ENCODE measurements around the gene TMX2.

TMX2 gene

GRCh38 chr11:57764566-57764965, 52.2 kb downstream of the TMX2 start:
- Histone ChIP-seq H4K8ac (ENCODE audit: low read depth, low read length) (no peak overlapping the region), H3K36me3 (replicated peaks in 1 of 2; ENCODE audit: control insufficient read depth in 2 of 2, insufficient read depth in 2 of 2, low read length in 2 of 2) (peaks cover 0 to 15% of the 10 kb centered on the region in 2 donors), H3K23ac (ENCODE audit: low read depth, low read length, poor library complexity) (no peak overlapping the region), H2AK5ac (ENCODE audit: low read depth, low read length) (no peak overlapping the region), H3K79me1 (ENCODE audit: low read depth, low read length) (no peaks in the 10 kb centered on the region), H3K4ac (ENCODE audit: low read length) (no peak overlapping the region), H3K14ac (ENCODE audit: low read length) (no peak overlapping the region), H3K4me3 (ENCODE audit: low read length in 2 of 2) (peak overlapping the region in 1 of 2 donors; percentile 82), H2BK15ac (ENCODE audit: low read length) (no peak overlapping the region), H3K18ac (ENCODE audit: low read length) (no peak overlapping the region), H2AFZ (ENCODE audit: low read length) (no peak overlapping the region), H2BK12ac (ENCODE audit: low read length) (no peak overlapping the region), H4K91ac (ENCODE audit: low read depth, low read length, poor library complexity) (no peak overlapping the region), H2BK120ac (ENCODE audit: low read depth, low read length) (no peak overlapping the region), H3K4me2 (ENCODE audit: insufficient read depth, low read length, poor library complexity, severe bottlenecking) (no peak overlapping the region), H3K9me3 (replicated peaks in 1 of 2; ENCODE audit: control insufficient read depth in 2 of 2, insufficient read depth in 1 of 2, low read depth in 1 of 2, low read length in 2 of 2) (peaks cover 0 to 4% of the 10 kb centered on the region in 2 donors), H3K27me3 (ENCODE audit: control insufficient read depth in 3 of 3, insufficient read depth in 3 of 3, low read depth in 1 of 3, low read length in 3 of 3) (no peaks in the 10 kb centered on the region), H3K27ac (replicated peaks; ENCODE audit: low read length) (no peak overlapping the region), H2BK5ac (ENCODE audit: low read length) (no peak overlapping the region), H3K4me1 (ENCODE audit: control insufficient read depth in 2 of 2, insufficient read depth in 1 of 2, low read depth in 1 of 2, low read length in 2 of 2) (peaks cover 4 to 7% of the 10 kb centered on the region in 2 donors), H3K9ac (ENCODE audit: low read depth, low read length, poor library complexity) (no peak overlapping the region)
- whole genome bisulfite sequencing, 2 donors (ENCODE audit: extremely low coverage in 2 of 2, insufficient read length in 2 of 2, insufficient replicate concordance in 1 of 2): no CpG with 5 or more reads among the region's 2 CpGs
- no peak for DNase-seq (ENCODE audit: low spot score)

GRCh38 chr11:57764972-57765371, 52.6 kb downstream of the TMX2 start:
- Histone ChIP-seq H2BK15ac (ENCODE audit: low read length) (no peak overlapping the region), H3K4ac (ENCODE audit: low read length) (no peak overlapping the region), H2BK5ac (ENCODE audit: low read length) (no peak overlapping the region), H4K91ac (ENCODE audit: low read depth, low read length, poor library complexity) (no peak overlapping the region), H2AK5ac (ENCODE audit: low read depth, low read length) (no peak overlapping the region), H3K23ac (ENCODE audit: low read depth, low read length, poor library complexity) (no peak overlapping the region), H3K4me1 (ENCODE audit: control insufficient read depth in 2 of 2, insufficient read depth in 1 of 2, low read depth in 1 of 2, low read length in 2 of 2) (peaks cover 4 to 7% of the 10 kb centered on the region in 2 donors), H3K4me2 (ENCODE audit: insufficient read depth, low read length, poor library complexity, severe bottlenecking) (no peak overlapping the region), H3K36me3 (replicated peaks in 1 of 2; ENCODE audit: control insufficient read depth in 2 of 2, insufficient read depth in 2 of 2, low read length in 2 of 2) (peaks cover 0 to 18% of the 10 kb centered on the region in 2 donors), H4K8ac (ENCODE audit: low read depth, low read length) (no peak overlapping the region), H2BK12ac (ENCODE audit: low read length) (no peak overlapping the region), H3K9ac (ENCODE audit: low read depth, low read length, poor library complexity) (no peak overlapping the region), H3K4me3 (ENCODE audit: low read length in 2 of 2) (peak overlapping the region in 1 of 2 donors; percentile 82), H2BK120ac (ENCODE audit: low read depth, low read length) (no peak overlapping the region), H3K14ac (ENCODE audit: low read length) (no peak overlapping the region), H2AFZ (ENCODE audit: low read length) (no peak overlapping the region), H3K9me3 (replicated peaks in 1 of 2; ENCODE audit: control insufficient read depth in 2 of 2, insufficient read depth in 1 of 2, low read depth in 1 of 2, low read length in 2 of 2) (peaks cover 0 to 6% of the 10 kb centered on the region in 2 donors), H3K18ac (ENCODE audit: low read length) (no peak overlapping the region), H3K27me3 (ENCODE audit: control insufficient read depth in 3 of 3, insufficient read depth in 3 of 3, low read depth in 1 of 3, low read length in 3 of 3) (no peaks in the 10 kb centered on the region), H3K27ac (replicated peaks; ENCODE audit: low read length) (no peak overlapping the region), H3K79me1 (ENCODE audit: low read depth, low read length) (no peaks in the 10 kb centered on the region)
- no CpG with 5 or more reads among the region's 2 CpGs for WGBS, 2 donors (ENCODE audit: extremely low coverage in 2 of 2, insufficient read length in 2 of 2, insufficient replicate concordance in 1 of 2)
- no peak for DNase-seq (ENCODE audit: low spot score)

- Histone ChIP-seq H3K36me3 (replicated peaks in 1 of 2; ENCODE audit: control insufficient read depth in 2 of 2, insufficient read depth in 2 of 2, low read length in 2 of 2) (peaks cover 0 to 40% of the 10 kb centered on the region in 2 donors), H3K4ac (ENCODE audit: low read length) (no peak overlapping the region), H4K91ac (ENCODE audit: low read depth, low read length, poor library complexity) (no peak overlapping the region), H3K79me1 (ENCODE audit: low read depth, low read length) (peaks cover 2% of the 10 kb centered on the region), H2BK5ac (ENCODE audit: low read length) (no peak overlapping the region), H2BK15ac (ENCODE audit: low read length) (no peak overlapping the region), H3K18ac (ENCODE audit: low read length) (no peak overlapping the region), H4K8ac (ENCODE audit: low read depth, low read length) (no peak overlapping the region), H3K4me1 (ENCODE audit: control insufficient read depth in 2 of 2, insufficient read depth in 1 of 2, low read depth in 1 of 2, low read length in 2 of 2) (peaks cover 4 to 10% of the 10 kb centered on the region in 2 donors), H3K23ac (ENCODE audit: low read depth, low read length, poor library complexity) (no peak overlapping the region), H3K27me3 (ENCODE audit: control insufficient read depth in 3 of 3, insufficient read depth in 3 of 3, low read depth in 1 of 3, low read length in 3 of 3) (no peaks in the 10 kb centered on the region), H3K4me2 (ENCODE audit: insufficient read depth, low read length, poor library complexity, severe bottlenecking) (no peak overlapping the region), H3K27ac (replicated peaks; ENCODE audit: low read length) (no peak overlapping the region), H3K4me3 (ENCODE audit: low read length in 2 of 2) (no peak overlapping the region), H3K9ac (ENCODE audit: low read depth, low read length, poor library complexity) (no peak overlapping the region), H2AK5ac (ENCODE audit: low read depth, low read length) (no peak overlapping the region), H3K14ac (ENCODE audit: low read length) (no peak overlapping the region), H2BK120ac (ENCODE audit: low read depth, low read length) (no peak overlapping the region), H3K9me3 (replicated peaks in 1 of 2; ENCODE audit: control insufficient read depth in 2 of 2, insufficient read depth in 1 of 2, low read depth in 1 of 2, low read length in 2 of 2) (peaks cover 2 to 6% of the 10 kb centered on the region in 2 donors), H2AFZ (ENCODE audit: low read length) (no peak overlapping the region), H2BK12ac (ENCODE audit: low read length) (no peak overlapping the region)
- no CpG with 5 or more reads among the region's 1 CpG for WGBS, 2 donors (ENCODE audit: extremely low coverage in 2 of 2, insufficient read length in 2 of 2, insufficient replicate concordance in 1 of 2)
- no peak for DNase-seq (ENCODE audit: low spot score)
Observed at GRCh38 chr11:57770793-57771192, 58.4 kb downstream of the TMX2 start.

- no peak for DNase-seq (ENCODE audit: low spot score)
- Histone ChIP-seq H2BK12ac (ENCODE audit: low read length) (no peak overlapping the region), H2AFZ (ENCODE audit: low read length) (no peak overlapping the region), H3K36me3 (replicated peaks in 1 of 2; ENCODE audit: control insufficient read depth in 2 of 2, insufficient read depth in 2 of 2, low read length in 2 of 2) (peaks cover 0 to 41% of the 10 kb centered on the region in 2 donors), H3K23ac (ENCODE audit: low read depth, low read length, poor library complexity) (no peak overlapping the region), H3K27me3 (ENCODE audit: control insufficient read depth in 3 of 3, insufficient read depth in 3 of 3, low read depth in 1 of 3, low read length in 3 of 3) (no peaks in the 10 kb centered on the region), H4K91ac (ENCODE audit: low read depth, low read length, poor library complexity) (no peak overlapping the region), H3K18ac (ENCODE audit: low read length) (no peak overlapping the region), H3K4me3 (ENCODE audit: low read length in 2 of 2) (no peak overlapping the region), H3K14ac (ENCODE audit: low read length) (no peak overlapping the region), H3K4me1 (ENCODE audit: control insufficient read depth in 2 of 2, insufficient read depth in 1 of 2, low read depth in 1 of 2, low read length in 2 of 2) (peaks cover 10 to 12% of the 10 kb centered on the region in 2 donors), H3K4ac (ENCODE audit: low read length) (no peak overlapping the region), H2BK15ac (ENCODE audit: low read length) (no peak overlapping the region), H3K9me3 (replicated peaks in 1 of 2; ENCODE audit: control insufficient read depth in 2 of 2, insufficient read depth in 1 of 2, low read depth in 1 of 2, low read length in 2 of 2) (peaks cover 2 to 6% of the 10 kb centered on the region in 2 donors), H2BK5ac (ENCODE audit: low read length) (no peak overlapping the region), H3K27ac (replicated peaks; ENCODE audit: low read length) (no peak overlapping the region), H2AK5ac (ENCODE audit: low read depth, low read length) (no peak overlapping the region), H3K79me1 (ENCODE audit: low read depth, low read length) (peaks cover 2% of the 10 kb centered on the region), H2BK120ac (ENCODE audit: low read depth, low read length) (no peak overlapping the region), H3K4me2 (ENCODE audit: insufficient read depth, low read length, poor library complexity, severe bottlenecking) (no peak overlapping the region), H4K8ac (ENCODE audit: low read depth, low read length) (no peak overlapping the region), H3K9ac (ENCODE audit: low read depth, low read length, poor library complexity) (no peak overlapping the region)
- whole genome bisulfite sequencing, 2 donors (ENCODE audit: extremely low coverage in 2 of 2, insufficient read length in 2 of 2, insufficient replicate concordance in 1 of 2): 100% methylated on average over 1 of the region's 3 CpGs
Observed at GRCh38 chr11:57771365-57771764, 59.0 kb downstream of the TMX2 start.

Data from neuronal stem cell (in vitro differentiated cells).